Dendritic cell treated with granulocyte-macrophage colony-stimulating factor and Interleukin-4, amounts not matched to agents 40 ng/mL and 50 ng/mL, for 4 days (primary cell): Measurements from ENCODE around the gene NRL.
A peak's percentile ranks its signal among the peaks of the same experiment; 100 is the strongest.

Experiments
- H3K27ac Mint-ChIP-seq: one replicate; pipeline ENCODE4 v1.8.0; 2022; ENCODE audit warnings: mild to moderate bottlenecking, mixed read lengths
- H3K27me3 Mint-ChIP-seq: one replicate; pipeline ENCODE4 v1.8.0; 2022; ENCODE audit warnings: mild to moderate bottlenecking, mixed read lengths
- H3K36me3 Mint-ChIP-seq: one replicate; pipeline ENCODE4 v1.8.0; 2022; ENCODE audit warnings: low read depth, mixed read lengths
- H3K4me1 Mint-ChIP-seq: one replicate; pipeline ENCODE4 v1.8.0; 2022; ENCODE audit warnings: low read depth, mixed read lengths
- H3K4me3 Mint-ChIP-seq: one replicate; pipeline ENCODE4 v1.8.0; 2022; ENCODE audit warnings: mild to moderate bottlenecking, moderate library complexity, mixed read lengths
- H3K9me3 Mint-ChIP-seq: one replicate; pipeline ENCODE4 v1.8.0; 2022; ENCODE audit warnings: mixed read lengths
- intact Hi-C: fragments of 100-400 bp; cut with micrococcal nuclease; formaldehyde crosslinking; loops from one replicate; pipeline ENCODE4 v1.15.0; 2022

The NRL gene

DNA sequence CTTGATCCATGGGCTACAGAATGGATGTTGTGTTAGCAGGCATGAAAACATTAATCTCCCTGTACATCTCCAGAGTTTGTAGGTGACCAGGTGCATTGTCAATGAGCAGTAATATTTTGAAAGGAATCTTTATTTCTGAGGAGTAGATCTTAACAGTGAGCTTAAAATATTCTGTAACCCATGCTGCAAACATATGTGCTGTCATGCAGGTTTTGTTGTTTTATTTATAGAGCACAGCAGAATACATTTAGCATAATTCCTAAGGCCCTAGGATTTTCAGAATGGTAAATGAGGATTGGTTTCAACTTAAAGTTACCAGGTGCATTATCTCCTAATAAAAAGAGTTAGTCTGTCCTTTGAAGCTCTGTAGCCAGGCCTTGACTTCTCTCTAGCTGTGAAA is 12.2 kb upstream of the NRL start:
- no peak overlapping the region for H3K27ac Mint-ChIP-seq
- intact Hi-C loops, result no loop called here
- H3K4me1 Mint-ChIP-seq, result peaks cover 26% of the 10 kb centered on the region
- H3K9me3 Mint-ChIP-seq, result no peaks in the 10 kb centered on the region
- no peak overlapping the region for H3K4me3 Mint-ChIP-seq
- H3K27me3 Mint-ChIP-seq, result no peaks in the 10 kb centered on the region
- H3K36me3 Mint-ChIP-seq, result peaks cover 47% of the 10 kb centered on the region

DNA sequence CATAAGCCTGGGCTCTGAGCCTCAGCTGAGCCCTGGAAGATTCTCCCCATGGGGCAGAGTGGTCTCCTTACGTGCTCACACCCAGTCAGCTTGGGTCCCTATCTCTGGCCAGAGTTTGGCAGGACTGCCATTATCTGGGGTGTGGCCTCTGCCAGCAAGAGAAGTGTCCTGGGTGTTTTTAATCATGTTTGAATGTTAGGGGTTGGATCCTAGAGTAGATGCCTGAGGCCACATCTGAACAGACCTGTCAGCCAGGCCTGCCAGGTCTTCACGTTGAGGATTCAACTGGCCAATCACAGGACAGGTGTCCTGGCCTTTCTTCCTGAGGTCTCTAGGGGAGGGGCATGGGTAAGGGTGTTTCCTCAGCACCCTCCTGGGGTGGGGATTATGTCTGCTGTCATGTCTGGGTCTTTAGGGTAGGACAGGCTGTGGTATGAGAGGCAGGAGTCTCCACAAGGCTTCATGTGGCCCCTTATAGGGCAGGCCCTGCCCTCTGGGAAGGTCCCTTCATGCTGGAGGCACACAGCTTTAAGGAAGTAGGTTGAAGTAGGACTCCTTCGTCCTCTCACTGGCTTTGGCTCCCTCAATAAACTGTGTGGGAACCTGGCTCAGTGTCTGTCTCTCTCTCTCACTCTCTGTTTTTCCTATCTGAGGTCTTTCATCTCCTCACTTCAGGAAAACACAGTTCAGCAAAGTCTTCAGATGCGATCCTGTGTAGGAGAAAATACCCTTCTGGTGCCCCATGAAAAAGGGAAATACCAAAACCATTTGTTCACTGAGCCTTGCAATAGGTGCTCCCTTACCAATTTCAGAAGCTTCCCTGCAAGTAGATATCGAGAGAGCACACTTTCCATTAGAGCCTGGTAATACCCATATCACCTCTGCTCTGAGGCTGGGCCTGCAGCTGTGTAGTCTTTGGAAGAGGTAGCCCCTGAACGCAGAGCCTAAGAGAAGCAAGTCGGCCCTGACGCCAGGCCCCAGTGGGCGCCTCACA is 9.0 kb upstream of the NRL start:
- H3K9me3 Mint-ChIP-seq, result no peaks in the 10 kb centered on the region
- intact Hi-C loops, result no loop called here
- H3K27ac Mint-ChIP-seq, result peak overlapping the region; percentile 72
- H3K4me3 Mint-ChIP-seq, result no peak overlapping the region
- H3K4me1 Mint-ChIP-seq, result peaks cover 11% of the 10 kb centered on the region
- peaks cover 68% of the 10 kb centered on the region for H3K36me3 Mint-ChIP-seq
- no peaks in the 10 kb centered on the region for H3K27me3 Mint-ChIP-seq

DNA sequence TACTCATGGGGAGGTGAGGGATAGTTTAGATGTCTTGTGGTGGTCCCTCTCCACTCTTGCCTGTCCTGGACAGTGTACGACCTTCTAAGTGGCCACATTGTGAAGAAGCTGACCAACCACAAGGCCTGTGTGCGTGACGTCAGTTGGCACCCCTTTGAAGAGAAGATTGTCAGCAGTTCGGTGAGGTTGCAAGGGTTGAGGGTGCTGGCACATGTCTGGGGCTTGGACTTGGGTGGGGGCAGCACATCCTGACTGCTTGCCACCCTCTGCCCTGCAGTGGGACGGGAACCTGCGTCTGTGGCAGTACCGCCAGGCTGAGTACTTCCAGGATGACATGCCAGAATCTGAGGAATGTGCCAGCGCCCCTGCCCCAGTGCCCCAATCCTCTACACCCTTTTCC is 8.1 kb upstream of the NRL start:
- Mint-ChIP-seq H3K36me3 (peaks cover 76% of the 10 kb centered on the region), H3K9me3 (no peaks in the 10 kb centered on the region), H3K4me3 (no peak overlapping the region), H3K27me3 (no peaks in the 10 kb centered on the region), H3K4me1 (peaks cover 11% of the 10 kb centered on the region), H3K27ac (no peak overlapping the region)
- intact Hi-C loops, result no loop called here

DNA sequence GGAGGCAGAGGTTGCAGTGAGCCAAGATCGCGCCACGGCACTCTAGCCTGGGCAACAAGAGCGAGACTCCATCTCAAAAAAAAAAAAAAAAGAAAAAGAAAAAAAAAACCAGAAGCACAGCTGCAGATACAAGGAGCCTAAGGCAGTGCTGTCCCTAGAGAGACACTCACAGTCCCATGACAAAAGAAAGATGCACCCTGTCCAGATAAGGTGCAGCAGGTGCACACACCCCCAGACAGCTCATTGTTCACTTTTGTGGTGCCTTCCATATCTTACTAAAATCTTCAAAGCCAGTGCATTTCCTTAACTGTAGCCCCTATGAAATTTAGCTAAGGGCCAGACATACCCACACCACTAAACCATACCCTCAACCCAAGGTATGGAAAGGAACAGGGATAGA is 7.7 kb upstream of the NRL start:
- Mint-ChIP-seq H3K27ac (no peak overlapping the region), H3K9me3 (no peaks in the 10 kb centered on the region), H3K36me3 (peaks cover 81% of the 10 kb centered on the region), H3K4me3 (no peak overlapping the region), H3K27me3 (no peaks in the 10 kb centered on the region), H3K4me1 (peaks cover 15% of the 10 kb centered on the region)
- intact Hi-C loops, result no loop called here

- intact Hi-C loops, result no loop called here
- Mint-ChIP-seq H3K36me3 (peaks cover 92% of the 10 kb centered on the region), H3K27me3 (no peaks in the 10 kb centered on the region), H3K4me1 (peaks cover 27% of the 10 kb centered on the region), H3K4me3 (no peak overlapping the region), H3K9me3 (no peaks in the 10 kb centered on the region), H3K27ac (no peak overlapping the region)
Observed at GRCh38 chr14:24121210-24121609, 6.5 kb upstream of the NRL start.

- Mint-ChIP-seq H3K9me3 (no peaks in the 10 kb centered on the region), H3K27ac (no peak overlapping the region), H3K27me3 (no peaks in the 10 kb centered on the region), H3K4me1 (peaks cover 39% of the 10 kb centered on the region), H3K36me3 (peaks cover 96% of the 10 kb centered on the region), H3K4me3 (no peak overlapping the region)
- intact Hi-C loops, result loop anchor here (10.0 kb wide), 1 partner anchor 95 kb away; the partner anchor contains the start of genes CHMP4A and MDP1
Observed at GRCh38 chr14:24119691-24120090, 4.9 kb upstream of the NRL start.

DNA sequence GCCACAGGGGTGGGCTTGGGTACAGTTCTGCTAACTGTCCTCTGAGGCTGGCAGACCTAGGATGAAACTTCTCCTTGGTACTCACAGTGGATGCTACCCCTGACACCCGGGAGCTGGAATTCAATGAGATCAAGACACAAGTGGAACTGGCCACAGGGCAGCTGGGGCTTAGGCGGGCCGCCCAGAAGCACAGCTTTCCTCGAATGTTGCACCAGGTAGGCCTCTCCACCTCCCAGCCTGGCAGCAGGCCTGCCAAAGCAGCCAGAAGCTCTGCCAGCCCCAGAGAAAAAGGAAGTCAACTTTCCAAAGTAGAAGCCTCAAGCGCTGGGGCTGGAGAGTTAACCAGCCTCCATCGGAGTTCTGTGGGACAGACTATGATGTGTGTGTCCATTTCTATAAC is 2.4 kb upstream of the NRL start:
- intact Hi-C loops, result loop anchor here (10.0 kb wide), 1 partner anchor 98 kb away; the partner anchor contains the start of genes CHMP4A and MDP1

GRCh38 chr14:24116128-24116814 is 1.5 kb upstream of the NRL start:
- peak overlapping the region; percentile 48 for H3K27ac Mint-ChIP-seq
- intact Hi-C loops, result loop anchor here (10.0 kb wide), 1 partner anchor 99 kb away; the partner anchor contains the start of genes CHMP4A and MDP1

More for the DNA sequence above, 2.4 kb upstream of the NRL start:
- H3K27me3 Mint-ChIP-seq, result no peaks in the 10 kb centered on the region
- no peak overlapping the region for H3K4me3 Mint-ChIP-seq
- H3K36me3 Mint-ChIP-seq, result peaks cover 83% of the 10 kb centered on the region
- H3K9me3 Mint-ChIP-seq, result no peaks in the 10 kb centered on the region
- H3K27ac Mint-ChIP-seq, result peak overlapping the region; percentile 48
- H3K4me1 Mint-ChIP-seq, result peaks cover 36% of the 10 kb centered on the region

DNA sequence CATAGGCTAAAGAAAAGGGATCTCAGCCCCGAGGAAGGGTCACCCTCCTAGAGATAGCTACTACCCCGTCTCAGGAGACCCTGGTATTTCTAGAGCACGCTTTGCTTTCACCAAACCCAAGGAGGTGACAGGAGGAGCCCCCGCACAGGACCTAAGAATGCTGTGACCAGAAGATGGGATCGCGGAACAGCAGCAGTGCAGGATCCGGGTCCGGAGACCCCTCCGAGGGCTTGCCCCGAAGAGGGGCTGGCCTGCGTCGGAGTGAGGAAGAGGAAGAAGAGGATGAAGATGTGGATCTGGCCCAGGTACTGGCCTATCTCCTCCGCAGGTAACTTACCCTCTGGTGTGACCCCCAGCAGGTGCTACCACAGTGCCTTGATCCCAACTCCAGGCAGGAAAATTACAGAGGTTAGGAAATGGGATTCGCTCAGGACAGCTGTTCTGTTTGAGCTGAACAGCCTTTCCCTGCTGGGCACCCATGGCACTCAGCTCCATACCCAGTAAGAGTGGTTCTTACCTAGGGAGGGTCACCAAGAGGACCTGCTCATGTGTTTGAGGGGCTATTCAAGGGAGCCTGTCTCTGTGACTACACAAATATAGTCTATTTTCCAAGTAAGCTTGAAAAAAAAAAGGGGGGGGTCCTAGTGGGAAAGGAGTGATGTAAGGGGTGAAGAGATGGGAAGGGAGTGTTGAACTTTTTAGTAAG is 826 bp upstream of the NRL start:
- Mint-ChIP-seq H3K27ac (peak overlapping the region; percentile 100), H3K9me3 (no peaks in the 10 kb centered on the region), H3K4me1 (peaks cover 41% of the 10 kb centered on the region), H3K4me3 (peak overlapping the region; percentile 88), H3K27me3 (no peaks in the 10 kb centered on the region), H3K36me3 (peaks cover 67% of the 10 kb centered on the region)
- intact Hi-C loops, result loop anchor here (1.0 to 10.0 kb wide), 2 partner anchors 21 to 99 kb away; partner anchors contain the start of genes CHMP4A, MDP1 and PSME1

More at GRCh38 chr14:24116128-24116814, 1.5 kb upstream of the NRL start:
- Mint-ChIP-seq H3K4me3 (peak overlapping the region; percentile 88), H3K9me3 (no peaks in the 10 kb centered on the region), H3K36me3 (peaks cover 74% of the 10 kb centered on the region), H3K4me1 (peaks cover 36% of the 10 kb centered on the region), H3K27me3 (no peaks in the 10 kb centered on the region)

- H3K4me3 Mint-ChIP-seq, result peak overlapping the region; percentile 88
- peaks cover 42% of the 10 kb centered on the region for H3K4me1 Mint-ChIP-seq
- no peaks in the 10 kb centered on the region for H3K27me3 Mint-ChIP-seq
- intact Hi-C loops, result loop anchor here (1.0 to 10.0 kb wide), 6 partner anchors 20 to 101 kb away; partner anchors contain the start of genes CHMP4A, EMC9, IPO4 and IRF9
- no peaks in the 10 kb centered on the region for H3K9me3 Mint-ChIP-seq
- peaks cover 51% of the 10 kb centered on the region for H3K36me3 Mint-ChIP-seq
- H3K27ac Mint-ChIP-seq, result peak overlapping the region; percentile 100
Observed at GRCh38 chr14:24113801-24114531, 783 bp downstream of the NRL start.

DNA sequence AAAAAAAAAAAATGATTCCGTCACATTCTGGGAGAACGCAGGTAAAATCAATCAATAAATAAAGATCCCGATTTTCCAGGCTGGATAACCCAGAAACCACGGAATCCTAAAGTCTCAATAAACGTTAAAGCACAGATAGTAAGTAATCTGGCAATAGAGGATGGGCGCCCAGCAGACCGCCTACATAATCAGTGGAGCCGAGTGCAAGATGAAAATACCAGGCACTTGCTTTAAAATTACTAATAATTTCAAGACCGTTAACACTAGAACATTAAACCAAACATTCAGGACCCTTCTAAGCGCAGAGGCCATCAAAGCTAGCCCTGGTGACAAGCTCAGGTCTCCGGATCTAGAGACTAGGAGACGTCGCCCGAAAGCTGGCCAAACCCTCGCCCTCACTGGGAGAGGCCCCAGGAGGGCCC is 1.4 kb downstream of the NRL start:
- peaks cover 45% of the 10 kb centered on the region for H3K36me3 Mint-ChIP-seq
- peak overlapping the region; percentile 100 for H3K27ac Mint-ChIP-seq
- peaks cover 47% of the 10 kb centered on the region for H3K4me1 Mint-ChIP-seq
- H3K27me3 Mint-ChIP-seq, result no peaks in the 10 kb centered on the region
- intact Hi-C loops, result loop anchor here (10.0 kb wide), 1 partner anchor 101 kb away; the partner anchor contains the start of genes CHMP4A and MDP1
- H3K9me3 Mint-ChIP-seq, result no peaks in the 10 kb centered on the region
- peak overlapping the region; percentile 88 for H3K4me3 Mint-ChIP-seq

DNA sequence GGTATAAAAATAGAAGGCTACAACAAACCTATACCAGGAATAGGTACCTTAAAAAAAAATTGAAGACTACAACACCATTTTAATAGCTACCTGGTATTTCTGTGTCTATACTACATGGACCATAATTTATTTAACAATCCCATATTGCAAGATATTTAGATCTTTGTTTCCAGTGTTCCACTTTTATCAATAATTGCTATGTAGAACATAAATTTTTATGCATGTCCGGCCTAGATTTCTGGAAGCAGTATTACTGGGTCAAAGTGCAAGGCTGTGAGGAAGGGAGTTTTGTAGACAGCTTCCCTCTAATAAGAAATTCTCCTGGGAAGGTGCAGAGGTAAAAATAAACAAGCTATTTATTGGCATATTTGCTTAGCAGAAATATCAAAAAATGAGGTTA is 4.2 kb downstream of the NRL start:
- intact Hi-C loops, result loop anchor here (10.0 kb wide), 1 partner anchor 104 kb away; the partner anchor contains the start of genes CHMP4A and MDP1
- H3K36me3 Mint-ChIP-seq, result peaks cover 21% of the 10 kb centered on the region
- H3K27ac Mint-ChIP-seq, result no peak overlapping the region
- H3K4me1 Mint-ChIP-seq, result peaks cover 39% of the 10 kb centered on the region
- H3K27me3 Mint-ChIP-seq, result no peaks in the 10 kb centered on the region
- no peaks in the 10 kb centered on the region for H3K9me3 Mint-ChIP-seq
- no peak overlapping the region for H3K4me3 Mint-ChIP-seq

DNA sequence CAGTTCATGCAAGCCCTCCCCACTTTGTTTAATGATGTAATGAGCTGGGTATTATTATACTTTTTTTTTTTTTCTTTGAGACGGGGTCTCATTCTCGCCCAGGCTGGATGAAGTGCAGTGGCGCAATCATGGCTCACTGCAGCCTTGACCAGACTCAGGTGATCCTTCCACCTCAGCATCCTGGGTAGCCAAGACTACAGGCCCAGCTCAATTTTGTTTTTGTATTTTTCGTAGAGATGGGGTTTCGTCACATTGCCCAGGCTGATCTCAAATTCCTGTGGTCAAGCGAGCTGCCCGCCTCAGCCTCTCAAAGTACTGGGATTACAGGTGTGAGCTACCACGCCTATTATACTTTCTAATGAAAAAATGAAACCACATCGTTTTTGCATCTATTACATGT is 4.7 kb downstream of the NRL start:
- Mint-ChIP-seq H3K36me3 (peaks cover 19% of the 10 kb centered on the region), H3K4me3 (no peak overlapping the region), H3K4me1 (peaks cover 39% of the 10 kb centered on the region), H3K9me3 (no peaks in the 10 kb centered on the region), H3K27me3 (no peaks in the 10 kb centered on the region), H3K27ac (no peak overlapping the region)
- intact Hi-C loops, result loop anchor here (10.0 kb wide), 1 partner anchor 105 kb away; the partner anchor contains the start of genes CHMP4A and MDP1
